ENCODE results near the gene OBP2A.

DNA sequence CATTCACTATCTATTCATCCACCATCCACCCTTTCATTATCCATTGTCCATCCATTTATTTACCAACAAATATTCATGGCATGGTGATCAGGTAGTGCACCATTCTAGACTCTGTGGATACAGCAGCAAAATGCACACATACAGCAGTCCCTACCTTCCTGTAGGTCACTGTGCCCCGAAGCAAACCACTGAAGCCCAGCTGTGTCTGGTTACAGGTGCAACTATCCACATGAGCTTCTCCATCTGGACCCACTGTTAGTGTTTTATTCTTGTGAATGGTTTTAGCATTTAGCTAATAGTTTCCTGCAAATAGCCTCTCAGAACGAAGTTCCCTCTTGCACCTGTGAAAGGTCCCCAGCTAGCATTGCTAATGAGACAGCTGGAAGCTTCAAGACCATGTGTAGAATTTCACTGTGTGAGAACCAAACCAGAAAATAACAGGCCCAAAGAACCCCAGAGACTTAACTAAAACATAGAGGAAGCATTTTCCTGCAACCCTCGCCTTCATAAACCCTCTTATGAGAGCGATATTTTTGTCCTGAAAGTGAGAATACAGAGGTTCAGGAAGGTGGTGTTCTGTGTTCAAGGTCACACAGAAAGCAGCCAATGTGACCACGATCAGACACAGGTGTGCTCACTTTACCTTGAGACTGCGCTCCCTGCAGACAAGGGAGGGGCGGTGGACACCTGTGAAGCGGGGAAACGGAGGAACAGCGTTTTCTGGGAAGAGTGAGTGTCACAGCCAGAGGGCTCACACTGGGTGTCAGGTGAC lies 34.1 kb downstream of the OBP2A start:
- TF ChIP-seq YY1 (IDR thresholded peaks at IDR 0.05; ENCODE audit: insufficient read depth, insufficient read length) (no peak), SUZ12 (IDR thresholded peaks at IDR 0.05; ENCODE audit: extremely low read depth, insufficient read depth, insufficient read length) (no peak), ZNF274 (IDR thresholded peaks at IDR 0.05; ENCODE audit: low read depth, low read length) (no peak)
